A549 (cell line): ENCODE measurements around the gene BRICD5. TPM values are rescaled to one million over a fixed set of nuclear protein-coding genes. Genes with fewer than 3 reads are reported as not detected.

Experiments used
- ATAC-seq, 2 experiments: fragments of 200-7000 bp in 1 of 2; fragments of >200 bp in 1 of 2; cut with Nextera tagmentation in 1 of 2; cut with Tn5 transposase in 1 of 2; 3 replicates each; pipeline versions ENCODE4 v1.8.0 to v1.9.1; 2018 to 2020; ENCODE audit warnings: mild to moderate bottlenecking in 1 of 2, moderate library complexity in 1 of 2
- CTCF ChIA-PET: fragments of 300-600 bp; sonication (Branson Sonifier 250); formaldehyde crosslinking; extraction: SDS; loops from one replicate; lab custom pipeline; 2021; ENCODE audit warnings: antibody characterized with exemption, inconsistent platforms; lab: Yijun Ruan, JAX
- POLR2A ChIA-PET: fragments of 350-600 bp; formaldehyde crosslinking; extraction: SDS; loops from one replicate; lab custom pipeline; 2021; ENCODE audit warnings: antibody characterized with exemption, inconsistent platforms; lab: Yijun Ruan, JAX
- DNase-seq, 2 experiments: peaks; one replicate each; pipeline versions ENCODE4 v3.0.0 to v3.0.0-alpha.2; 2011 to 2016; ENCODE audit warnings: low read depth in 1 of 2, low spot score in 1 of 2
- FAIRE-seq: peaks from 2 replicates; lab custom pipeline; 2011; peaks lifted over from hg19 to GRCh38; lab: Jason Lieb, UNC
- H3K27ac ChIP-seq, 2 experiments: fragments of >200 bp; sonication (Bioruptor Twin); formaldehyde crosslinking; 3 replicates each; pipeline ENCODE4 v1.5.1; 2016 to 2017
- H3K4me1 ChIP-seq: fragments of >200 bp; sonication (Bioruptor Twin); formaldehyde crosslinking; 3 replicates; pipeline ENCODE4 v1.6.1; 2016
- H3K4me2 ChIP-seq: fragments of >200 bp; sonication (Bioruptor Twin); formaldehyde crosslinking; 3 replicates; pipeline ENCODE4 v1.6.1; 2016
- H3K4me3 ChIP-seq: fragments of >200 bp; sonication (Bioruptor Twin); formaldehyde crosslinking; 3 replicates; pipeline ENCODE4 v1.5.1; 2016
- H3K9me3 ChIP-seq: fragments of >200 bp; sonication (Bioruptor Twin); formaldehyde crosslinking; 3 replicates; pipeline ENCODE4 v1.6.1; 2016
- CBX2 ChIP-seq: fragments of 200-600 bp; sonication (generic); IDR thresholded peaks from 2 replicates; pipeline ENCODE4 v1.6.1; 2016; ENCODE audit warnings: low read depth, mild to moderate bottlenecking, borderline replicate concordance
- CBX8 ChIP-seq: fragments of 200-600 bp; sonication (generic); IDR thresholded peaks from 2 replicates; pipeline ENCODE4 v1.6.1; 2016
- CEBPB ChIP-seq, 2 experiments: fragments of >200 bp in 1 of 2; sonication (Bioruptor Twin) in 1 of 2; formaldehyde crosslinking in 1 of 2; IDR thresholded peaks; 2 replicates each; pipeline ENCODE4 v1.6.1; 2012 to 2016
- CHD4 ChIP-seq: fragments of 200-600 bp; sonication (generic); IDR thresholded peaks from 2 replicates; pipeline ENCODE4 v1.6.1; 2016; ENCODE audit warnings: antibody characterized with exemption, mild to moderate bottlenecking, borderline replicate concordance
- EHMT2 ChIP-seq: fragments of 200-600 bp; sonication (generic); IDR thresholded peaks from 2 replicates; pipeline ENCODE4 v1.6.1; 2016; ENCODE audit warnings: antibody characterized with exemption, low read depth, mild to moderate bottlenecking, moderate library complexity
- ESRRA ChIP-seq: fragments of 150-350 bp; IDR thresholded peaks from 2 replicates; pipeline ENCODE4 v1.6.1; 2014; ENCODE audit warnings: mild to moderate bottlenecking, low read length, borderline replicate concordance
- FOXS1 ChIP-seq: fragments of 250-450 bp; sonication (Bioruptor Pico); IDR thresholded peaks from 2 replicates; pipeline ENCODE4 v1.5.0; 2020; ENCODE audit warnings: mild to moderate bottlenecking, moderate library complexity
- GATA3 ChIP-seq: IDR thresholded peaks from 2 replicates; pipeline ENCODE4 v1.6.1; 2012; ENCODE audit warnings: borderline replicate concordance
- HDAC2 ChIP-seq: fragments of 200-600 bp; sonication (generic); IDR thresholded peaks from 2 replicates; pipeline ENCODE4 v1.6.1; 2016
- HEYL ChIP-seq: fragments of 250-450 bp; sonication (Bioruptor Pico); IDR thresholded peaks from 2 replicates; pipeline ENCODE4 v1.8.0; 2021; ENCODE audit warnings: mild to moderate bottlenecking, moderate library complexity
- HOXB5 ChIP-seq: fragments of 250-450 bp; sonication (Bioruptor Pico); IDR thresholded peaks from 2 replicates; pipeline ENCODE4 v1.5.0; 2020; ENCODE audit warnings: mild to moderate bottlenecking, moderate library complexity
- JUN ChIP-seq, 2 experiments: fragments of >200 bp; sonication (Bioruptor Twin); formaldehyde crosslinking; IDR thresholded peaks; 2 replicates in 1 of 2; 3 replicates in 1 of 2; pipeline ENCODE4 v1.6.1; 2016 to 2017
- JUNB ChIP-seq: fragments of >200 bp; sonication (Bioruptor Twin); formaldehyde crosslinking; IDR thresholded peaks from 2 replicates; pipeline ENCODE4 v1.6.1; 2016
- KDM5A ChIP-seq: fragments of 200-600 bp; sonication (generic); IDR thresholded peaks from 2 replicates; pipeline ENCODE4 v1.6.1; 2016; ENCODE audit warnings: antibody characterized with exemption, mild to moderate bottlenecking
- MAFK ChIP-seq: fragments of 450-650 bp; IDR thresholded peaks from 2 replicates; pipeline ENCODE4 v1.6.1; 2014; ENCODE audit not compliant: partially characterized antibody
- NFE2L2 ChIP-seq: fragments of 150-350 bp; conservative IDR thresholded peaks from 2 replicates; pipeline ENCODE4 v1.6.1; 2014; ENCODE audit warnings: low read length
- PHF8 ChIP-seq: fragments of 200-600 bp; sonication (generic); IDR thresholded peaks from 2 replicates; pipeline ENCODE4 v1.6.1; 2016; ENCODE audit warnings: low read depth, mild to moderate bottlenecking, antibody characterized with exemption, moderate library complexity, borderline replicate concordance
- RAD21 ChIP-seq, 2 experiments: fragments of >200 bp in 1 of 2; sonication (Bioruptor Twin) in 1 of 2; formaldehyde crosslinking in 1 of 2; IDR thresholded peaks in 1 of 2; conservative IDR thresholded peaks in 1 of 2; 2 replicates in 1 of 2; 3 replicates in 1 of 2; pipeline ENCODE4 v1.6.1; 2012 to 2018; ENCODE audit warnings: inconsistent platforms in 1 of 2
- RCOR1 ChIP-seq: fragments of 150-350 bp; IDR thresholded peaks from 2 replicates; pipeline ENCODE4 v1.6.1; 2014; ENCODE audit warnings: antibody characterized with exemption, low read length, low read depth
- RFX5 ChIP-seq: fragments of 450-650 bp; IDR thresholded peaks from 2 replicates; pipeline ENCODE4 v1.7.1; 2014; ENCODE audit warnings: antibody characterized with exemption, mild to moderate bottlenecking, moderate library complexity
- RNF2 ChIP-seq: fragments of 200-600 bp; sonication (generic); IDR thresholded peaks from 2 replicates; pipeline ENCODE4 v1.6.1; 2016; ENCODE audit warnings: low read depth, mild to moderate bottlenecking, antibody characterized with exemption, moderate library complexity, borderline replicate concordance
- TP53 ChIP-seq: fragments of 250-450 bp; sonication (Bioruptor Pico); IDR thresholded peaks from 2 replicates; pipeline ENCODE4 v1.5.0; 2021; ENCODE audit warnings: mild to moderate bottlenecking, moderate library complexity
- ZC3H11A ChIP-seq: fragments of 450-650 bp; IDR thresholded peaks from 2 replicates; pipeline ENCODE4 v1.6.1; 2014; ENCODE audit warnings: antibody characterized with exemption, mild to moderate bottlenecking
- ZNF302 ChIP-seq: fragments of 250-450 bp; sonication (Bioruptor Pico); IDR thresholded peaks from 2 replicates; pipeline ENCODE4 v1.9.0; 2021; ENCODE audit warnings: inconsistent platforms, mild to moderate bottlenecking, moderate library complexity
- WGBS: methylation state at CpG from one replicate; pipeline ENCODE4 v1.1.6; 2017; ENCODE audit errors: missing lambda C conversion rate; 5-methylcytosine and 5-hydroxymethylcytosine counted together
- polyA plus RNA-seq, 4 experiments: library from polyadenylated mRNA; depleted of rRNA in 3 of 4; stranded (reverse); fragments of >200 nt; fragmentation: RNase III in 1 of 4; extraction: RNeasy Plus Mini Kit Qiagen cat#74134 plus additional on column Dnase treatment in 1 of 4; gene quantifications; 2 replicates in 3 of 4; 3 replicates in 1 of 4; pipeline ENCODE4 v1.2.3, GENCODE V29; 2011 to 2017
- TF ChIP-seq, protein P1 (sequence below): IDR thresholded peaks from 2 replicates; pipeline ENCODE4 v1.6.1; 2012; ENCODE audit warnings: low read depth, borderline replicate concordance
- TF ChIP-seq, protein P2 (sequence below): IDR thresholded peaks from 2 replicates; pipeline ENCODE4 v1.6.1; 2012
- TF ChIP-seq, protein P3 (sequence below): fragments of 250-450 bp; sonication (Bioruptor Pico); IDR thresholded peaks from 2 replicates; pipeline ENCODE4 v1.5.0; 2020; ENCODE audit warnings: low read depth, mild to moderate bottlenecking, moderate library complexity
- TF ChIP-seq, protein P4 (sequence below): fragments of 150-350 bp; IDR thresholded peaks from 2 replicates; pipeline ENCODE4 v1.6.1; 2014; ENCODE audit warnings: low read depth, mild to moderate bottlenecking, low read length
- TF ChIP-seq, protein P5 (sequence below): fragments of 200-600 bp; sonication (generic); IDR thresholded peaks from 2 replicates; pipeline ENCODE4 v1.6.1; 2016; ENCODE audit warnings: antibody characterized with exemption, mild to moderate bottlenecking, moderate library complexity

BRICD5 gene
- polyA plus RNA-seq, 2 of the 4 experiments (the other 2 are of a cell fraction), result 2.0 to 9.1 TPM

DNA sequence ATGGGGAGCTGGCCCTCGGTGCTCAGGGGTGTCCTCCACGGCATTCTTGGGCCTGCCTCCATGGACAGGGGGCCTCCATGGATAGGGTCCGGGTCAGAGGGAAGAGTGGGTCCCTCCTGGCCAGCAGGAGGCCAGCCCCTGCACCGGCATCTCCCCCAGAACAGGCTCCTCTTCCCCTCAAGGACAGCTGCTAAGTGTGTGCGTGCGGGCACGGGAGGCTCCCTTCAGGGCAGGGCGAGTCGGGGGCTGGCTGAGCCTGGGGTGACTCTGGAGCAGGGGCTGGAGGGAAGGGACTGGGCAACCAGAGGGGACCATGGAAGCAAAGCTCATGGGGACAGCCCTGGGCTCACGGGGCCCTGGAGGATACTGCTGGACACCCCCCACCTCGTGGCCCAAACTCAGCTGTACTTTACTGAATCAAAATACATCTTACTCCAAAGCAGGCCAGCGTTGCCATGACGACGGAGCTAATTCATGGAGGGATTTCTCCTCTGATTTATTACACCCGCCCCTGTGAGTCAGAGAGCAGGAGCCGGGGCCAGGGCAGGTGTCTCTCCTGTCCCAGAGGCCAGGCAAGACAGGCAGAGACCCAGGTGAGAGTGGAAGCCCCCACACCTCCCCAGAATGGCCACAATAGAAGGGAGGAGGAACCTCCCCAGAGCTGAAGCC, 16.4 kb downstream of the BRICD5 start:
- WGBS, result 47% methylated on average over 11 of the region's 16 CpGs
- CTCF ChIA-PET, result interaction anchor here (0.6 to 5.0 kb wide), 28 partner anchors 9 to 316 kb away, joined by 3 to 33 read pairs (median 6); partner anchors contain the start of genes BRICD5, ECI1 and MLST8
- FAIRE-seq (no peak), DNase-seq (peak; percentile 55 to 70), ATAC-seq (peak; percentile 3 to 13; a peak in 4 of 6 replicates)
- Histone ChIP-seq H3K4me3 (no peak overlapping the region), H3K4me2 (no peak overlapping the region; the same call in 2 of the 3 replicates), H3K27ac (no peak overlapping the region), H3K9me3 (no peaks in the 10 kb centered on the region), H3K4me1 (peaks cover 18% of the 10 kb centered on the region)
- POLR2A ChIA-PET, result interaction anchor here (1.0 to 1.5 kb wide), 6 partner anchors 11 to 409 kb away, joined by 3 to 9 read pairs (median 6); partner anchors contain the start of genes ECI1, MLST8, PGP and TRAF7
- no peak for TF ChIP-seq RCOR1
- no peak for TF ChIP-seq RNF2
- TF ChIP-seq CHD4, result no peak
- no peak for TF ChIP-seq HOXB5 (CRISPR knock-in tag)
- TF ChIP-seq RAD21 (conservative IDR thresholded peaks at IDR 0.05 in 1 of 2, IDR thresholded peaks at IDR 0.05 in 1 of 2), result no peak
- no peak for TF ChIP-seq KDM5A
- no peak for TF ChIP-seq NFE2L2
- no peak for TF ChIP-seq CBX8
- TF ChIP-seq RFX5, result no peak
- no peak for TF ChIP-seq HDAC2
- TF ChIP-seq, protein P1, sequence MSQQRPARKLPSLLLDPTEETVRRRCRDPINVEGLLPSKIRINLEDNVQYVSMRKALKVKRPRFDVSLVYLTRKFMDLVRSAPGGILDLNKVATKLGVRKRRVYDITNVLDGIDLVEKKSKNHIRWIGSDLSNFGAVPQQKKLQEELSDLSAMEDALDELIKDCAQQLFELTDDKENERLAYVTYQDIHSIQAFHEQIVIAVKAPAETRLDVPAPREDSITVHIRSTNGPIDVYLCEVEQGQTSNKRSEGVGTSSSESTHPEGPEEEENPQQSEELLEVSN, result no peak
- TF ChIP-seq, protein P2, sequence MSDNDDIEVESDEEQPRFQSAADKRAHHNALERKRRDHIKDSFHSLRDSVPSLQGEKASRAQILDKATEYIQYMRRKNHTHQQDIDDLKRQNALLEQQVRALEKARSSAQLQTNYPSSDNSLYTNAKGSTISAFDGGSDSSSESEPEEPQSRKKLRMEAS, result no peak
- TF ChIP-seq JUNB, result no peak
- no peak for TF ChIP-seq HEYL (CRISPR knock-in tag)
- TF ChIP-seq, protein P3, sequence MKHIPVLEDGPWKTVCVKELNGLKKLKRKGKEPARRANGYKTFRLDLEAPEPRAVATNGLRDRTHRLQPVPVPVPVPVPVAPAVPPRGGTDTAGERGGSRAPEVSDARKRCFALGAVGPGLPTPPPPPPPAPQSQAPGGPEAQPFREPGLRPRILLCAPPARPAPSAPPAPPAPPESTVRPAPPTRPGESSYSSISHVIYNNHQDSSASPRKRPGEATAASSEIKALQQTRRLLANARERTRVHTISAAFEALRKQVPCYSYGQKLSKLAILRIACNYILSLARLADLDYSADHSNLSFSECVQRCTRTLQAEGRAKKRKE (CRISPR knock-in tag), result no peak
- no peak for TF ChIP-seq TP53 (CRISPR knock-in tag)
- TF ChIP-seq FOXS1 (CRISPR knock-in tag), result no peak
- TF ChIP-seq, protein P4, sequence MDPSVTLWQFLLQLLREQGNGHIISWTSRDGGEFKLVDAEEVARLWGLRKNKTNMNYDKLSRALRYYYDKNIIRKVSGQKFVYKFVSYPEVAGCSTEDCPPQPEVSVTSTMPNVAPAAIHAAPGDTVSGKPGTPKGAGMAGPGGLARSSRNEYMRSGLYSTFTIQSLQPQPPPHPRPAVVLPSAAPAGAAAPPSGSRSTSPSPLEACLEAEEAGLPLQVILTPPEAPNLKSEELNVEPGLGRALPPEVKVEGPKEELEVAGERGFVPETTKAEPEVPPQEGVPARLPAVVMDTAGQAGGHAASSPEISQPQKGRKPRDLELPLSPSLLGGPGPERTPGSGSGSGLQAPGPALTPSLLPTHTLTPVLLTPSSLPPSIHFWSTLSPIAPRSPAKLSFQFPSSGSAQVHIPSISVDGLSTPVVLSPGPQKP, result no peak
- no peak for TF ChIP-seq GATA3

DNA sequence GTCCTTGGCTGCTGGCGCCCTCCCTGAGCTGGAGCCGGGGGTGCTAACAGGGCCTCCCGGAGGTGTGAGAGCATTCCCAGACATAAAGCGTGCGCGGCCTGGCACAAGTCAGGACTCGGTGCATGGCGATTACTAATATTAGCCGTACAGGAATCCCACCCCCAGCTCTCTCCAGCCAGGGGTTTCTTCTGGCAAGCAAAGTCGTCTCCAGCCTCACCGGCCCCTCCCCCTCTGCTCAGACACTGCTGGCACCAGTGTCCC, 19.3 kb downstream of the BRICD5 start:
- TF ChIP-seq JUN (IDR thresholded peaks at IDR 0.05) (no peak), PHF8 (no peak), JUNB (no peak), ESRRA (no peak), CBX2 (no peak), MAFK (no peak), ZC3H11A (no peak), RFX5 (no peak), HDAC2 (no peak), CEBPB (IDR thresholded peaks at IDR 0.05) (no peak), RAD21 (conservative IDR thresholded peaks at IDR 0.05 in 1 of 2, IDR thresholded peaks at IDR 0.05 in 1 of 2) (no peak), ZNF302 (no peak), EHMT2 (no peak)
- TF ChIP-seq, protein P5, sequence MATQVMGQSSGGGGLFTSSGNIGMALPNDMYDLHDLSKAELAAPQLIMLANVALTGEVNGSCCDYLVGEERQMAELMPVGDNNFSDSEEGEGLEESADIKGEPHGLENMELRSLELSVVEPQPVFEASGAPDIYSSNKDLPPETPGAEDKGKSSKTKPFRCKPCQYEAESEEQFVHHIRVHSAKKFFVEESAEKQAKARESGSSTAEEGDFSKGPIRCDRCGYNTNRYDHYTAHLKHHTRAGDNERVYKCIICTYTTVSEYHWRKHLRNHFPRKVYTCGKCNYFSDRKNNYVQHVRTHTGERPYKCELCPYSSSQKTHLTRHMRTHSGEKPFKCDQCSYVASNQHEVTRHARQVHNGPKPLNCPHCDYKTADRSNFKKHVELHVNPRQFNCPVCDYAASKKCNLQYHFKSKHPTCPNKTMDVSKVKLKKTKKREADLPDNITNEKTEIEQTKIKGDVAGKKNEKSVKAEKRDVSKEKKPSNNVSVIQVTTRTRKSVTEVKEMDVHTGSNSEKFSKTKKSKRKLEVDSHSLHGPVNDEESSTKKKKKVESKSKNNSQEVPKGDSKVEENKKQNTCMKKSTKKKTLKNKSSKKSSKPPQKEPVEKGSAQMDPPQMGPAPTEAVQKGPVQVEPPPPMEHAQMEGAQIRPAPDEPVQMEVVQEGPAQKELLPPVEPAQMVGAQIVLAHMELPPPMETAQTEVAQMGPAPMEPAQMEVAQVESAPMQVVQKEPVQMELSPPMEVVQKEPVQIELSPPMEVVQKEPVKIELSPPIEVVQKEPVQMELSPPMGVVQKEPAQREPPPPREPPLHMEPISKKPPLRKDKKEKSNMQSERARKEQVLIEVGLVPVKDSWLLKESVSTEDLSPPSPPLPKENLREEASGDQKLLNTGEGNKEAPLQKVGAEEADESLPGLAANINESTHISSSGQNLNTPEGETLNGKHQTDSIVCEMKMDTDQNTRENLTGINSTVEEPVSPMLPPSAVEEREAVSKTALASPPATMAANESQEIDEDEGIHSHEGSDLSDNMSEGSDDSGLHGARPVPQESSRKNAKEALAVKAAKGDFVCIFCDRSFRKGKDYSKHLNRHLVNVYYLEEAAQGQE, result no peak
- FAIRE-seq (no peak), ATAC-seq (no peak), DNase-seq (no peak)
- Histone ChIP-seq H3K4me3 (no peak overlapping the region), H3K9me3 (no peaks in the 10 kb centered on the region), H3K4me2 (no peak overlapping the region), H3K27ac (no peak overlapping the region), H3K4me1 (peaks cover 18% of the 10 kb centered on the region)
- ChIA-PET POLR2A (no interaction called here), CTCF (no interaction called here)
- WGBS, result 85% methylated on average over 10 of the region's 11 CpGs
